ENCODE measurements around the gene ZER1.

The ZER1 gene

GRCh38 chr9:128747241-128747640, 24.5 kb downstream of the ZER1 start:
- DNase-seq (ENCODE audit: low read depth, low spot score), result no peak
- no peak overlapping the region for H3K27ac ChIP-seq

- H3K27ac ChIP-seq, result no peak overlapping the region
- no peak for DNase-seq (ENCODE audit: low read depth, low spot score)
Observed at GRCh38 chr9:128743421-128743820, 28.3 kb downstream of the ZER1 start.

- H3K27ac ChIP-seq, result no peak overlapping the region
- no peak for DNase-seq (ENCODE audit: low read depth, low spot score)
Observed at GRCh38 chr9:128742401-128742800, 29.3 kb downstream of the ZER1 start.

- DNase-seq (ENCODE audit: low read depth, low spot score), result no peak
- no peak overlapping the region for H3K27ac ChIP-seq
Observed at GRCh38 chr9:128735373-128735772, 36.4 kb downstream of the ZER1 start.

GRCh38 chr9:128733256-128733655, 38.5 kb downstream of the ZER1 start:
- no peak overlapping the region for H3K27ac ChIP-seq
- no peak for DNase-seq (ENCODE audit: low read depth, low spot score)

- DNase-seq (ENCODE audit: low read depth, low spot score), result no peak
- H3K27ac ChIP-seq, result no peak overlapping the region
Observed at GRCh38 chr9:128732576-128732975, 39.2 kb downstream of the ZER1 start.

GRCh38 chr9:128731691-128732090, 40.0 kb downstream of the ZER1 start:
- no peak for DNase-seq (ENCODE audit: low read depth, low spot score)
- H3K27ac ChIP-seq, result no peak overlapping the region

- no peak overlapping the region for H3K27ac ChIP-seq
- DNase-seq (ENCODE audit: low read depth, low spot score), result no peak
Observed at GRCh38 chr9:128731093-128731492, 40.6 kb downstream of the ZER1 start.

- DNase-seq (ENCODE audit: low read depth, low spot score), result no peak
- H3K27ac ChIP-seq, result no peak overlapping the region
Observed at GRCh38 chr9:128729766-128730517, 41.8 kb downstream of the ZER1 start.

GRCh38 chr9:128729302-128729701, 42.4 kb downstream of the ZER1 start:
- no peak for DNase-seq (ENCODE audit: low read depth, low spot score)
- H3K27ac ChIP-seq, result no peak overlapping the region

- DNase-seq (ENCODE audit: low read depth, low spot score), result no peak
- H3K27ac ChIP-seq, result no peak overlapping the region
Observed at GRCh38 chr9:128728298-128728697, 43.4 kb downstream of the ZER1 start.

GRCh38 chr9:128727640-128728248, 44.0 kb downstream of the ZER1 start:
- H3K27ac ChIP-seq, result no peak overlapping the region
- no peak for DNase-seq (ENCODE audit: low read depth, low spot score)

GRCh38 chr9:128724744-128725211, 46.9 kb downstream of the ZER1 start:
- peak; percentile 31 for DNase-seq (ENCODE audit: low read depth, low spot score)
- no peak overlapping the region for H3K27ac ChIP-seq

- peak within 1 kb of the TSS; percentile 13 for H3K27ac ChIP-seq
- peak; percentile 93 for DNase-seq (ENCODE audit: low read depth, low spot score)
Observed at GRCh38 chr9:128723866-128724743, 47.6 kb downstream of the ZER1 start, which contains the start of gene ZDHHC12. Gene ZDHHC12 (minus strand): TSS chr9:128724127. CDS start chr9:128724093, 34 bp downstream.

GRCh38 chr9:128723352-128723865, 48.3 kb downstream of the ZER1 start:
- peak overlapping the region; percentile 13 for H3K27ac ChIP-seq
- no peak for DNase-seq (ENCODE audit: low read depth, low spot score)

GRCh38 chr9:128722380-128723351, 49.1 kb downstream of the ZER1 start:
- no peak for DNase-seq (ENCODE audit: low read depth, low spot score)
- no peak overlapping the region for H3K27ac ChIP-seq

GRCh38 chr9:128721487-128722010, 50.2 kb downstream of the ZER1 start:
- no peak overlapping the region for H3K27ac ChIP-seq
- DNase-seq (ENCODE audit: low read depth, low spot score), result no peak

GRCh38 chr9:128720841-128721486, 50.8 kb downstream of the ZER1 start:
- H3K27ac ChIP-seq, result no peak overlapping the region
- no peak for DNase-seq (ENCODE audit: low read depth, low spot score)
